ENCODE data around the gene ASXL2. TPM values are rescaled to one million over a fixed set of nuclear protein-coding genes. Genes with fewer than 3 reads are reported as not detected.

The ASXL2 gene
- total RNA-seq, 1 donor from 2014 or later = 19.9 TPM

- no peaks in the 10 kb centered on the region for H3K4me1 Mint-ChIP-seq (ENCODE audit: low read depth, unreplicated experiment)
Measured at GRCh38 chr2:25838152-25838756, 40.0 kb downstream of the ASXL2 start.

GRCh38 chr2:25835906-25836305, 42.4 kb downstream of the ASXL2 start:
- Mint-ChIP-seq H3K9me3 (ENCODE audit: unreplicated experiment) (no peaks in the 10 kb centered on the region), H3K36me3 (ENCODE audit: unreplicated experiment) (peaks cover 13% of the 10 kb centered on the region), H3K4me3 (ENCODE audit: unreplicated experiment) (no peak overlapping the region), H3K4me1 (ENCODE audit: low read depth, unreplicated experiment) (no peaks in the 10 kb centered on the region), H3K27ac (ENCODE audit: unreplicated experiment) (no peak overlapping the region), H3K27me3 (ENCODE audit: unreplicated experiment) (peaks cover 1% of the 10 kb centered on the region)
- TF ChIP-seq, protein P1, sequence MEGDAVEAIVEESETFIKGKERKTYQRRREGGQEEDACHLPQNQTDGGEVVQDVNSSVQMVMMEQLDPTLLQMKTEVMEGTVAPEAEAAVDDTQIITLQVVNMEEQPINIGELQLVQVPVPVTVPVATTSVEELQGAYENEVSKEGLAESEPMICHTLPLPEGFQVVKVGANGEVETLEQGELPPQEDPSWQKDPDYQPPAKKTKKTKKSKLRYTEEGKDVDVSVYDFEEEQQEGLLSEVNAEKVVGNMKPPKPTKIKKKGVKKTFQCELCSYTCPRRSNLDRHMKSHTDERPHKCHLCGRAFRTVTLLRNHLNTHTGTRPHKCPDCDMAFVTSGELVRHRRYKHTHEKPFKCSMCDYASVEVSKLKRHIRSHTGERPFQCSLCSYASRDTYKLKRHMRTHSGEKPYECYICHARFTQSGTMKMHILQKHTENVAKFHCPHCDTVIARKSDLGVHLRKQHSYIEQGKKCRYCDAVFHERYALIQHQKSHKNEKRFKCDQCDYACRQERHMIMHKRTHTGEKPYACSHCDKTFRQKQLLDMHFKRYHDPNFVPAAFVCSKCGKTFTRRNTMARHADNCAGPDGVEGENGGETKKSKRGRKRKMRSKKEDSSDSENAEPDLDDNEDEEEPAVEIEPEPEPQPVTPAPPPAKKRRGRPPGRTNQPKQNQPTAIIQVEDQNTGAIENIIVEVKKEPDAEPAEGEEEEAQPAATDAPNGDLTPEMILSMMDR (IDR thresholded peaks at IDR 0.05; ENCODE audit: partially characterized antibody, unreplicated experiment) = no peak
- DNase-seq = no peak

More at GRCh38 chr2:25838152-25838756, 40.0 kb downstream of the ASXL2 start:
- Mint-ChIP-seq H3K9me3 (ENCODE audit: unreplicated experiment) (no peaks in the 10 kb centered on the region), H3K27me3 (ENCODE audit: unreplicated experiment) (no peaks in the 10 kb centered on the region), H3K36me3 (ENCODE audit: unreplicated experiment) (no peaks in the 10 kb centered on the region), H3K27ac (ENCODE audit: unreplicated experiment) (no peak overlapping the region), H3K4me3 (ENCODE audit: unreplicated experiment) (no peak overlapping the region)
- TF ChIP-seq, protein P1 (IDR thresholded peaks at IDR 0.05; ENCODE audit: partially characterized antibody, unreplicated experiment) = no peak
- no peak for DNase-seq

DNA sequence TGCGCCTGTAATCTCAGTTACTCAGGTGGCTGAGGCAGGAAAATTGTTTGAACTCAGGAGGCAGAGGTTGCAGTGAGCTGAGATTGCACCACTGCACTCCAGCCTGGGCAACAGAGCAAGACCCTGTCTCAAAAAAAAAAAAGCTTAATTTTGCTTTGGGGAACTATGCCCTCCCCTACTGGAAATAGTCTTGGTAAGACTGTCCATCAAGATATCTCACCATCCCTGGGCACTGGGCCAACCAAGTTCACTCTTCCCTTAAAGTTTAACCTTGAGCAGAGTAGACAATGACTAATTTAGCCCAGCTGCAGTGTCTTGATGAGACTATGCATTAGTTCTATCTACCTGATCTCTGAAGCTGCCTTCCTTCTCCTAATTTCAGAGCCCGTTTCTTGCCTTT, 44.7 kb downstream of the ASXL2 start:
- no peaks in the 10 kb centered on the region for H3K9me3 Mint-ChIP-seq (ENCODE audit: unreplicated experiment)
- TF ChIP-seq, protein P1 (IDR thresholded peaks at IDR 0.05; ENCODE audit: partially characterized antibody, unreplicated experiment) = no peak
- peaks cover 1% of the 10 kb centered on the region for H3K4me1 Mint-ChIP-seq (ENCODE audit: low read depth, unreplicated experiment)
- no peak overlapping the region for H3K4me3 Mint-ChIP-seq (ENCODE audit: unreplicated experiment)
- H3K36me3 Mint-ChIP-seq (ENCODE audit: unreplicated experiment) = peaks cover 17% of the 10 kb centered on the region
- no peak overlapping the region for H3K27ac Mint-ChIP-seq (ENCODE audit: unreplicated experiment)
- peaks cover 1% of the 10 kb centered on the region for H3K27me3 Mint-ChIP-seq (ENCODE audit: unreplicated experiment)
- no peak for DNase-seq

- H3K4me1 Mint-ChIP-seq (ENCODE audit: low read depth, unreplicated experiment) = peaks cover 1% of the 10 kb centered on the region
- DNase-seq = no peak
- H3K36me3 Mint-ChIP-seq (ENCODE audit: unreplicated experiment) = peaks cover 17% of the 10 kb centered on the region
- peaks cover 1% of the 10 kb centered on the region for H3K27me3 Mint-ChIP-seq (ENCODE audit: unreplicated experiment)
- no peak overlapping the region for H3K4me3 Mint-ChIP-seq (ENCODE audit: unreplicated experiment)
- H3K27ac Mint-ChIP-seq (ENCODE audit: unreplicated experiment) = no peak overlapping the region
- H3K9me3 Mint-ChIP-seq (ENCODE audit: unreplicated experiment) = no peaks in the 10 kb centered on the region
- TF ChIP-seq, protein P1 (IDR thresholded peaks at IDR 0.05; ENCODE audit: partially characterized antibody, unreplicated experiment) = no peak
Measured at GRCh38 chr2:25832897-25833296, 45.4 kb downstream of the ASXL2 start.

DNA sequence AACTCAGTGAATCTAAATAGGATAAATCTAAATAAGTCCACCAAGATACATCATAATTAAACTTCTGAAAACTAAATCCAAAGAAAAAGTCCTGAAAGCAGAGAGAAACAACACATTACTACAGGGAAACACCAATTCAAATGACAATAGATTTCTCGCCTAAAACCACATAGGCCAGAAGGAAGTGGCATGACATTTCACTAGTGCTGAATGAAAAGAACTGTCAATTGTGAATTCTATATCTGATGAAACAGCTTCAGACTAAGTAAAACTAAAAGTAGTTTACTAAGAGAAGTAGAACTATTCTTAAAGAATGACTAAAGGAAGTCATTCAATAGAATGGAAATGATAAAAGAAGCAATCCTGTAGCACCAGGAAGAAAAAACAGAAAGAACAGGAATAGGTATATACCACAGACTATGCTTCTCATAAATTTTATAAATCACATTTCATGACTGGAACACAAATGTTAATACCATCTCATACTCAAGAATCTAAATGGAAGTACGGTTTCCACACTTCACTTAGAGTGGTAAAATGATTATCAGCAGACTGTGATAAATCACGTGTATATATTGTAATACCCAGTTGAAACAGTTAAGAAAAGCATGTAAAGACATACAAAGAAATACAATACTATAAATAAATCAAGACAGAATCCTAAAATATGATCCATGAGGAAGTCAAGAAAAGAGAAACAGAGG, 46.4 kb downstream of the ASXL2 start:
- Mint-ChIP-seq H3K27me3 (ENCODE audit: unreplicated experiment) (peaks cover 1% of the 10 kb centered on the region), H3K9me3 (ENCODE audit: unreplicated experiment) (no peaks in the 10 kb centered on the region), H3K4me3 (ENCODE audit: unreplicated experiment) (no peak overlapping the region), H3K27ac (ENCODE audit: unreplicated experiment) (no peak overlapping the region), H3K36me3 (ENCODE audit: unreplicated experiment) (peaks cover 17% of the 10 kb centered on the region), H3K4me1 (ENCODE audit: low read depth, unreplicated experiment) (peaks cover 1% of the 10 kb centered on the region)
- DNase-seq = no peak
- TF ChIP-seq, protein P1 (IDR thresholded peaks at IDR 0.05; ENCODE audit: partially characterized antibody, unreplicated experiment) = no peak

Measured in glutamatergic neuron (in vitro differentiated cells).